ENCODE data around the gene RALGAPA1. TPM values are rescaled to one million over a fixed set of nuclear protein-coding genes. Genes with fewer than 3 reads are reported as not detected.
A peak's percentile ranks its signal among the peaks of the same experiment; 100 is the strongest.

Gene RALGAPA1
- total RNA-seq, 1 experiment from 2014 or later = 31.7 TPM

DNA sequence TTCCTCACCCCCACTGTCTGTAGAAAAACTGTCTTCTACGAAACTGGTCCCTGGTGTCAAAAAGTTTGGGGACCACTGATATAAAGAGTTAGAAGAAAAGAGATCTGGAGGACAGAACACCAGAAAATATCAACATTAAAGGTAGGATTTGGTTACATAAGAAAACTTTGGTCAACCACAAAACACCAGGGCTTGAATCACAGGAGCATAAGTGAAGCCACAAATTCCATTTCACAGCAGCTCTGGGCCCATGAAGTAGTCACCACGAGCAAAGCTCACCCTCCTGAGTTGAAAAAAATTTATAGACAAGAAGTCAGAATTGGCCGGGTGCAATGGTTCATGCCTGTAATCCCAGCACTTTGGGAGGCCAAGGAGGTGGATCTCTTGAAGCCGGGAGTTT, 19.4 kb downstream of the RALGAPA1 start:
- Mint-ChIP-seq H3K27me3 (ENCODE audit: low read depth) (no peaks in the 10 kb centered on the region), H3K36me3 (no peaks in the 10 kb centered on the region), H3K9me3 (no peaks in the 10 kb centered on the region), H3K4me3 (no peak overlapping the region), H3K4me1 (no peaks in the 10 kb centered on the region), H3K27ac (0 out of 2 replicates have a peak overlapping the region, but pooled peaks have one; percentile 42)
- CTCF ChIA-PET = no interaction called here
- TF ChIP-seq FOXP1 (CRISPR knock-in tag; IDR thresholded peaks at IDR 0.05; ENCODE audit: borderline replicate concordance) (no peak), NR3C1 (CRISPR knock-in tag; conservative IDR thresholded peaks at IDR 0.05; ENCODE audit: low read depth) (no peak), TEAD4 (CRISPR knock-in tag; IDR thresholded peaks at IDR 0.05) (no peak), ATF1 (CRISPR knock-in tag; IDR thresholded peaks at IDR 0.05) (no peak), GRHL2 (CRISPR knock-in tag; IDR thresholded peaks at IDR 0.05; ENCODE audit: insufficient replicate concordance, severe bottlenecking) (no peak), GTF2I (CRISPR knock-in tag; conservative IDR thresholded peaks at IDR 0.05) (no peak), GABPB1 (CRISPR knock-in tag; IDR thresholded peaks at IDR 0.05) (no peak), SP1 (CRISPR knock-in tag; conservative IDR thresholded peaks at IDR 0.05) (no peak), KAT7 (CRISPR knock-in tag; IDR thresholded peaks at IDR 0.05; ENCODE audit: borderline replicate concordance) (no peak), ESRRA (CRISPR knock-in tag; IDR thresholded peaks at IDR 0.05; ENCODE audit: borderline replicate concordance) (no peak)
- TF ChIP-seq, protein P1, sequence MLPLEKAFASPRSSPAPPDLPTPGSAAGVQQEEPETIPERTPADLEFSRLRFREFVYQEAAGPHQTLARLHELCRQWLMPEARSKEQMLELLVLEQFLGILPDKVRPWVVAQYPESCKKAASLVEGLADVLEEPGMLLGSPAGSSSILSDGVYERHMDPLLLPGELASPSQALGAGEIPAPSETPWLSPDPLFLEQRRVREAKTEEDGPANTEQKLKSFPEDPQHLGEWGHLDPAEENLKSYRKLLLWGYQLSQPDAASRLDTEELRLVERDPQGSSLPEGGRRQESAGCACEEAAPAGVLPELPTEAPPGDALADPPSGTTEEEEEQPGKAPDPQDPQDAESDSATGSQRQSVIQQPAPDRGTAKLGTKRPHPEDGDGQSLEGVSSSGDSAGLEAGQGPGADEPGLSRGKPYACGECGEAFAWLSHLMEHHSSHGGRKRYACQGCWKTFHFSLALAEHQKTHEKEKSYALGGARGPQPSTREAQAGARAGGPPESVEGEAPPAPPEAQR (CRISPR knock-in tag; IDR thresholded peaks at IDR 0.05) = no peak
- TF ChIP-seq, protein P2, sequence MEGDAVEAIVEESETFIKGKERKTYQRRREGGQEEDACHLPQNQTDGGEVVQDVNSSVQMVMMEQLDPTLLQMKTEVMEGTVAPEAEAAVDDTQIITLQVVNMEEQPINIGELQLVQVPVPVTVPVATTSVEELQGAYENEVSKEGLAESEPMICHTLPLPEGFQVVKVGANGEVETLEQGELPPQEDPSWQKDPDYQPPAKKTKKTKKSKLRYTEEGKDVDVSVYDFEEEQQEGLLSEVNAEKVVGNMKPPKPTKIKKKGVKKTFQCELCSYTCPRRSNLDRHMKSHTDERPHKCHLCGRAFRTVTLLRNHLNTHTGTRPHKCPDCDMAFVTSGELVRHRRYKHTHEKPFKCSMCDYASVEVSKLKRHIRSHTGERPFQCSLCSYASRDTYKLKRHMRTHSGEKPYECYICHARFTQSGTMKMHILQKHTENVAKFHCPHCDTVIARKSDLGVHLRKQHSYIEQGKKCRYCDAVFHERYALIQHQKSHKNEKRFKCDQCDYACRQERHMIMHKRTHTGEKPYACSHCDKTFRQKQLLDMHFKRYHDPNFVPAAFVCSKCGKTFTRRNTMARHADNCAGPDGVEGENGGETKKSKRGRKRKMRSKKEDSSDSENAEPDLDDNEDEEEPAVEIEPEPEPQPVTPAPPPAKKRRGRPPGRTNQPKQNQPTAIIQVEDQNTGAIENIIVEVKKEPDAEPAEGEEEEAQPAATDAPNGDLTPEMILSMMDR (IDR thresholded peaks at IDR 0.05) = no peak
- TF ChIP-seq, protein P3, sequence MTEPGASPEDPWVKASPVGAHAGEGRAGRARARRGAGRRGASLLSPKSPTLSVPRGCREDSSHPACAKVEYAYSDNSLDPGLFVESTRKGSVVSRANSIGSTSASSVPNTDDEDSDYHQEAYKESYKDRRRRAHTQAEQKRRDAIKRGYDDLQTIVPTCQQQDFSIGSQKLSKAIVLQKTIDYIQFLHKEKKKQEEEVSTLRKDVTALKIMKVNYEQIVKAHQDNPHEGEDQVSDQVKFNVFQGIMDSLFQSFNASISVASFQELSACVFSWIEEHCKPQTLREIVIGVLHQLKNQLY (CRISPR knock-in tag; IDR thresholded peaks at IDR 0.05) = no peak
- no peak for ATAC-seq
- POLR2A ChIA-PET = no interaction called here
- no peak for DNase-seq (ENCODE audit: low spot score)

DNA sequence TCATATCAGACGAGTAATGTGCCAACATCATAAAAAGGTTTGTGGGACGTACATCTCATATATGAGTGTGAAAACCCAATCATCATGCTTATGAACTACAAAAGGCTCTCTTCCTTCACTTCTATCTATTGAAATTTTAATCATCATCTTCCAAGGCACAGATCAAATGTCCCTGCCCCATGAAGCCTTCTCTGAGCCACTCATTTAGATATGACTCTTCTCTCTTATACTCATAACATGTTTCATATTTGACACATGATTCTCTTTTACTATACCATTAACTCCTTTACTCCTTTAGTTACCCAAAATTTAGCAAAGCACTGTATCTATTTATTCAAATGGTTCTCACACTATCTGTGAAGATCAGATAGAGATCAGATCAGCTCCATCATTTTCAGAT, 22.2 kb downstream of the RALGAPA1 start:
- Mint-ChIP-seq H3K9me3 (no peaks in the 10 kb centered on the region), H3K4me1 (no peaks in the 10 kb centered on the region), H3K27ac (peak overlapping the region; percentile 0), H3K27me3 (ENCODE audit: low read depth) (no peaks in the 10 kb centered on the region), H3K4me3 (no peak overlapping the region), H3K36me3 (no peaks in the 10 kb centered on the region)
- CTCF ChIA-PET = no interaction called here
- DNase-seq (ENCODE audit: low spot score) = no peak
- POLR2A ChIA-PET = interaction anchor here (0.6 to 0.7 kb wide), 2 partner anchors 10 to 598 kb away, joined by 3 read pairs; no protein-coding TSS in a partner anchor
- ATAC-seq = no peak
- no peak for TF ChIP-seq ZNF263 (CRISPR knock-in tag; IDR thresholded peaks at IDR 0.05; ENCODE audit: low read depth)
- no peak for TF ChIP-seq ZNF416 (CRISPR knock-in tag; IDR thresholded peaks at IDR 0.05)
- TF ChIP-seq EMX1 (CRISPR knock-in tag; IDR thresholded peaks at IDR 0.05) = no peak
- TF ChIP-seq IRF2 (CRISPR knock-in tag; IDR thresholded peaks at IDR 0.05; ENCODE audit: borderline replicate concordance, low read depth) = no peak
- TF ChIP-seq FOXK1 (CRISPR knock-in tag; IDR thresholded peaks at IDR 0.05) = no peak
- no peak for TF ChIP-seq RELA (CRISPR knock-in tag; IDR thresholded peaks at IDR 0.05; ENCODE audit: borderline replicate concordance)

DNA sequence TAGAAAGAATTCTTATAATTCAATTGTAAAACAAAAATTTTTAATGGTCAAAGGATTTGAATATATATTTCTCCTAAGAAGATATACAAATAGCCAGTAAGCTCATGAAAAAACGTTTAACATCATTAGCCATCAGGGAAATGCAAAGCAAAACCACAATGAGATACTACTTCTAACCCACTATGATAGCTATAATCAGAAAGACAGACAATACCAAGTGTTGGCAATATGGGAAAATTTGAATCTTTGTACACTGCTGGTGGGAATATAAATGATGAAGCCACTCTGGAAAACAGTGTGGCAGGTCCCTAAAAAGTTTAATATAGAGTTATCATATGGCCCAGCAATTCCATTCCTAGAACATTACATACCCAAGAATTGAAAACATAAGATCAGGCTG, 25.4 kb downstream of the RALGAPA1 start:
- ATAC-seq = no peak
- no peaks in the 10 kb centered on the region for H3K36me3 Mint-ChIP-seq
- H3K9me3 Mint-ChIP-seq = peaks cover 18% of the 10 kb centered on the region
- no peaks in the 10 kb centered on the region for H3K4me1 Mint-ChIP-seq
- H3K27ac Mint-ChIP-seq = no peak overlapping the region
- H3K27me3 Mint-ChIP-seq (ENCODE audit: low read depth) = no peaks in the 10 kb centered on the region
- POLR2A ChIA-PET = no interaction called here
- CTCF ChIA-PET = no interaction called here
- no peak overlapping the region for H3K4me3 Mint-ChIP-seq
- DNase-seq (ENCODE audit: low spot score) = no peak
- TF ChIP-seq, protein P3 (CRISPR knock-in tag; IDR thresholded peaks at IDR 0.05) = no peak
- TF ChIP-seq, protein P4, sequence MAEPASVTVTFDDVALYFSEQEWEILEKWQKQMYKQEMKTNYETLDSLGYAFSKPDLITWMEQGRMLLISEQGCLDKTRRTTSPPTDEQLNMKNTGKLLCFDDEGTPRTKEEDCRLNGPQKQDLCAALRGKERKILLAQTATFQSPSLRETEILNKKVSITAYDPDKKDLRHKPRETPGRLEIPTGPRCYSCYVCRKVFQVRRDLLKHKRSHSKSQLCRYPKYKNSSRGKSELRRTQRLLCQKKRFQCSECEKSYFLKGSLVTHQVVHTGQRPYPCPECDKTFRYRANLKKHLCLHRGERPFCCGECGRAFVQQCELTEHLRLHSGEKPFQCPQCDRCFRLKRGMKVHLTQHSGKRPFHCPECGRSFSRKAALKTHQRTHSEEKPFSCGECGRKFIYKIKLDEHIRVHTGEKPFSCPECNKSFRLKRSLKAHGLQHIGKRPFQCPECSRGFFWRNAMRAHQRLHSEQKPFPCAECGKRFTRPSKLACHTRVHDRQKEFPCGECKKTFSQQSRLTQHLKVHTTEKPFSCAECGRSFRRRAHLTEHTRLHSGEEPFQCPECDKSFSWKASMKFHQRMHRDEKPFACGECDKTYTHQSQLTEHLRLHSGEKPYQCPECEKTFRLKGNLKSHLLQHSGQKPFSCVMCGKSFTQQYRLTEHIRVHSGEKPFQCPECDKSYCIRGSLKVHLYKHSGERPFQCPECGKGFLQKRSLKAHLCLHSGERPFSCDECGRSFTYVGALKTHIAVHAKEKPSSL (CRISPR knock-in tag; conservative IDR thresholded peaks at IDR 0.05) = no peak
- TF ChIP-seq, protein P5, sequence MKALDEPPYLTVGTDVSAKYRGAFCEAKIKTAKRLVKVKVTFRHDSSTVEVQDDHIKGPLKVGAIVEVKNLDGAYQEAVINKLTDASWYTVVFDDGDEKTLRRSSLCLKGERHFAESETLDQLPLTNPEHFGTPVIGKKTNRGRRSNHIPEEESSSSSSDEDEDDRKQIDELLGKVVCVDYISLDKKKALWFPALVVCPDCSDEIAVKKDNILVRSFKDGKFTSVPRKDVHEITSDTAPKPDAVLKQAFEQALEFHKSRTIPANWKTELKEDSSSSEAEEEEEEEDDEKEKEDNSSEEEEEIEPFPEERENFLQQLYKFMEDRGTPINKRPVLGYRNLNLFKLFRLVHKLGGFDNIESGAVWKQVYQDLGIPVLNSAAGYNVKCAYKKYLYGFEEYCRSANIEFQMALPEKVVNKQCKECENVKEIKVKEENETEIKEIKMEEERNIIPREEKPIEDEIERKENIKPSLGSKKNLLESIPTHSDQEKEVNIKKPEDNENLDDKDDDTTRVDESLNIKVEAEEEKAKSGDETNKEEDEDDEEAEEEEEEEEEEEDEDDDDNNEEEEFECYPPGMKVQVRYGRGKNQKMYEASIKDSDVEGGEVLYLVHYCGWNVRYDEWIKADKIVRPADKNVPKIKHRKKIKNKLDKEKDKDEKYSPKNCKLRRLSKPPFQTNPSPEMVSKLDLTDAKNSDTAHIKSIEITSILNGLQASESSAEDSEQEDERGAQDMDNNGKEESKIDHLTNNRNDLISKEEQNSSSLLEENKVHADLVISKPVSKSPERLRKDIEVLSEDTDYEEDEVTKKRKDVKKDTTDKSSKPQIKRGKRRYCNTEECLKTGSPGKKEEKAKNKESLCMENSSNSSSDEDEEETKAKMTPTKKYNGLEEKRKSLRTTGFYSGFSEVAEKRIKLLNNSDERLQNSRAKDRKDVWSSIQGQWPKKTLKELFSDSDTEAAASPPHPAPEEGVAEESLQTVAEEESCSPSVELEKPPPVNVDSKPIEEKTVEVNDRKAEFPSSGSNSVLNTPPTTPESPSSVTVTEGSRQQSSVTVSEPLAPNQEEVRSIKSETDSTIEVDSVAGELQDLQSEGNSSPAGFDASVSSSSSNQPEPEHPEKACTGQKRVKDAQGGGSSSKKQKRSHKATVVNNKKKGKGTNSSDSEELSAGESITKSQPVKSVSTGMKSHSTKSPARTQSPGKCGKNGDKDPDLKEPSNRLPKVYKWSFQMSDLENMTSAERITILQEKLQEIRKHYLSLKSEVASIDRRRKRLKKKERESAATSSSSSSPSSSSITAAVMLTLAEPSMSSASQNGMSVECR (CRISPR knock-in tag; IDR thresholded peaks at IDR 0.05; ENCODE audit: borderline replicate concordance) = no peak
- no peak for TF ChIP-seq GABPB1 (CRISPR knock-in tag; IDR thresholded peaks at IDR 0.05)
- TF ChIP-seq, protein P6, sequence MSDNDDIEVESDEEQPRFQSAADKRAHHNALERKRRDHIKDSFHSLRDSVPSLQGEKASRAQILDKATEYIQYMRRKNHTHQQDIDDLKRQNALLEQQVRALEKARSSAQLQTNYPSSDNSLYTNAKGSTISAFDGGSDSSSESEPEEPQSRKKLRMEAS (CRISPR knock-in tag; IDR thresholded peaks at IDR 0.05) = no peak

All from WTC11 (cell line).